H1 (cell line): ENCODE data around the gene DCP1B. TPM values are rescaled to one million over a fixed set of nuclear protein-coding genes. Genes with fewer than 3 reads are reported as not detected.

Source experiments
- ZNF274 ChIP-seq: IDR thresholded peaks from 2 replicates; pipeline ENCODE4 v1.7.0; 2012; ENCODE audit warnings: low read length, borderline replicate concordance; ENCODE audit errors: extremely low read depth
- polyA plus RNA-seq, 7 experiments: library from polyadenylated mRNA; depleted of rRNA in 3 of 7; stranded (reverse) in 5 of 7; unstranded in 2 of 7; fragments of >200 nt in 5 of 7; fragments of 200-250 nt in 2 of 7; gene quantifications; 1 replicate in 5 of 7; 2 replicates in 1 of 7; 4 replicates in 1 of 7; pipeline versions ENCODE4 v1.2.1 to v1.2.3, GENCODE V29; 2011 to 2013; ENCODE audit warnings: missing spikeins in 2 of 7, mixed read lengths in 2 of 7
- total RNA-seq: library from RNA; stranded (reverse); fragmentation: NEBNext Ultra II Directional; extraction: Animal tissue kit (Norgen Biotek cat#: 25700); gene quantifications from 2 replicates; pipeline ENCODE4 v1.2.1, GENCODE V29; 2021
- TF ChIP-seq, protein P1 (sequence below): IDR thresholded peaks from 2 replicates; pipeline ENCODE4 v1.6.1; 2012; ENCODE audit warnings: inconsistent platforms

The DCP1B gene
- total and polyA plus RNA-seq, 2 of the 8 experiments (the other 6 are each of a cell fraction or from before 2014, with no cell fraction given), result 14.8 to 29.0 TPM

DNA sequence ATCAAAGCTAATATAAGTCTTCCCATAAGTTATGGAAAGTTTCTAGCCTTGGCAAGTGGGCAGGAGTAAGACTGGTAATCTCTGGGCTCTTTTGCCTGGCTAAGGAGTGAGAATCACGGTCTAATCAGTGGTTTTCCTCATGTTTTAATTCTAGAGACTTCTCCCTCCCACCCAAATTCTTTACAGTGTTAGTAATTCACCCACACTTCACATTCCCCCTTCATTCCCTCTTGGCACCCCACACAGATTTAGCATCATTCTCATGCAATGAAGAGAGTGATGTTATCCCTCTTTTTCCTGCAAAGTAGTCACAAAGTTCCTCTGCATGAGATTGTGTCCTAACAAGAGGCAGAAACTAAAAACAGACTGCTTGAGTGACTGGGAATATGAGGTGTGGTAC, 57.2 kb downstream of the DCP1B start (continued):
- TF ChIP-seq, protein P1, sequence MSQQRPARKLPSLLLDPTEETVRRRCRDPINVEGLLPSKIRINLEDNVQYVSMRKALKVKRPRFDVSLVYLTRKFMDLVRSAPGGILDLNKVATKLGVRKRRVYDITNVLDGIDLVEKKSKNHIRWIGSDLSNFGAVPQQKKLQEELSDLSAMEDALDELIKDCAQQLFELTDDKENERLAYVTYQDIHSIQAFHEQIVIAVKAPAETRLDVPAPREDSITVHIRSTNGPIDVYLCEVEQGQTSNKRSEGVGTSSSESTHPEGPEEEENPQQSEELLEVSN, result no peak
- no peak for TF ChIP-seq ZNF274
- TF ChIP-seq, all 59 proteins: peak for 0
